ENCODE data around the gene ST6GALNAC2.

Gene ST6GALNAC2

DNA sequence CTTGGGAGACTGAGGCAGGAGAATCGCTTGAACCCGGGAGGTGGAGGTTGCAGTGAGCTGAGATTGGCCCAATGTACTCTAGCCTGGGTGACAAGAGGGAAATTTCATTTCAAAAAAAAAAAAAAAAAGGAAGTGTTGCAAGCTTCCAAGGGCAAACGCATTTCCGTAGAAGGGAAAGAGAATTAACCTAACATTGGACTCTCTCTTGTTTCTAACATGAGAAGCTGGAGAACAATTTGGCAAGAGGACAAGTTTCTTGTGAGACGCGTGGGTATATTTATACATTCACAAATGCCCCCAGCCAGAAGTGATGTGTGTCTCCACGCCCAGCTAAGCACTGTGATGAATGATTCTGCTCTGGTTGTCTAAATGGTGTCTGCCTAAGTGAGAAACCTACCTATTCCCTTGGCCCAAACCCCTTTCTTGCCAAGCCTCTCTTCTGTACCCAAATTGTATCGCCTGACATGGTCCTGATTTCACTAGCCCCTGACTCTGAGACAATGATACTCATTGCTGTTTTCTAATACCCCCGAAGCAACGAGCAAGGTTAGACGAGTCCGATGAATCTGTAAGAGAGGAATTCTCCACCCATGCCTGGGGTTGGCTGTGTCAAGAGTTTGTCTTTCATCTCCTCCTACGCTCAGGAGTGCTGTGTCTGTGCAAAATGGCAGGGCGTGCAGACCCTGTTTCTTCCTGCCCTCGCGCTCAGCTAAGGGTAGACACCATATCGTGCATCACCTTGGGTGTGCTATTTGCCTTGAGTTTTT lies 14.2 kb upstream of the ST6GALNAC2 start:
- DNase-seq: no peak

DNA sequence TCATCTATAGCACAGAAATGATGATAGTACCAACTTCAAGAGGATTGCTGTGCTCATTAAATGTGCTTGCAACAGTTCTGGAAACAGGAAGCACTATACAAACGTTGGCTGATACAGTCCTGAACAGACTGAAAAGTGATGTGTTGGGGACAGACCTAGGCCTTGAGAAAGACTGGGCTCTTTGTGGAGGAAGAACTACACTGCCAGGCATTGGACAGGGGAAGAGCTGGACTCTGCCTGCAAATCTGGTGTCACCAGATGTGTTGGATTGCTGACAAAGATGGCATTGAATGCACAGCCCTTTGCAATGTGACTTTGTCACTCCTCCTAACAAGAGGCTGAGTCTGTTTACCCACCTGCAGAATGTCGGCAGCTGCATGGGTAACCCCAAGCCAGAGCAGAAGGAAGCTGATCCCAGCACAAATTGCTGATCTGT lies 12.4 kb upstream of the ST6GALNAC2 start:
- no peak for DNase-seq

DNA sequence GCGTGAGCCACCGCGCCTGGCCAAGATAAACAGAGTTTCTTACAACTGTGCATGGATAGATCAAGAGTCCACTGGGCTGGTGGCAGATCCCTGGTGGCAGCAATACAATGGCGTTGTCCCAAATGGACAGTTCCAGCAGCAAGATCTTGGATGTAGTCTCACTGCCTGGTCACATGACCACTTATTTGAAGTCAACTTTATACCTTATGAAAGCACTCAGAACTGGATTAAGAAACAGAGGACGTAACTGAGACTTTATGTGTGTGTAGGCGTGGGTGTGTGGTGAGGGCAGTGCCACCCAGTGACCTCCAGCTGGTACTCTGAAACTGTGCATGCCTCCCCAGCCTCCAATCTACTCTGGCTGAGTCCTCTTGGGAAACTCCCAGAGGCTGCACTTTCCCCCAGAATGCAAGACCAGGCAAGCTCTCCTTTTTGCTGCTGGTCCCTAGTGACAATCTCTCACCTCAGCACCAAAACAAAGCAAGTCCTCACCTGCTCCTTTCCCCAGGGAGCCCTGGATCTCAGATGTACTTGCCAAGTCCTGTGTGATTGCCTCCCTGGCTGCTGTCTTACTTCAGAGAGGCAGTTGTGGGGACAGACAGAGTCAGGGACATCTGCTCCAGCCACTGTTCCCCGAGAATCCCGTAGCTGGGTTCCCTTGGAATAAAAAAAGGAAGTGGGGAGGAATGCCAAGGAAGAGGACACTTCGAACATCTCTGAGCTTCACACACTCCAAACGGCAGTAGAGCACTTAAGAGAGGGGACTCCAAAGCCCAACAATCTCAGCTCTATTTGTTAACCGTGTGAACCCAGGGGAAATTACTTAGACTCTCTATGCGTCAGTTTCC lies 11.7 kb upstream of the ST6GALNAC2 start:
- peak; percentile 88 for DNase-seq

DNA sequence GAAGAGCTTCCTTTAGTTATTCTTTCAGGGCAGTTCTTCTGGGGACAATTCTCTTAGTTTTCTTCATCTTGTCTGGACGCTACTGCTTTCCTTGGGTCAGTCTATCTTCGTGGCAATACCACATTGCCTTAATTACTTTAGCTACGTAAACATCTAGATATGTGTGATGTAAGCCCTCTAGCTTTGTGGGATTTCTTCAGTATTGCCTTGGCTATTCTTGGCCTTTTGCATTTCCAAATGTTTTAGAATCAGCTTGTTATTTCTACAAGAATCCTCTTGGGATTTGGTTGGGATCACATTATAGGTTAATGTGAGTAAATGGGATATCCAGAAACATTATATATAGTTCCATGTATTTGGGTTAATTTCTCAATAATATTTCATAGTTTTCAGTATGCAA lies 9.0 kb upstream of the ST6GALNAC2 start:
- no peak for DNase-seq

DNA sequence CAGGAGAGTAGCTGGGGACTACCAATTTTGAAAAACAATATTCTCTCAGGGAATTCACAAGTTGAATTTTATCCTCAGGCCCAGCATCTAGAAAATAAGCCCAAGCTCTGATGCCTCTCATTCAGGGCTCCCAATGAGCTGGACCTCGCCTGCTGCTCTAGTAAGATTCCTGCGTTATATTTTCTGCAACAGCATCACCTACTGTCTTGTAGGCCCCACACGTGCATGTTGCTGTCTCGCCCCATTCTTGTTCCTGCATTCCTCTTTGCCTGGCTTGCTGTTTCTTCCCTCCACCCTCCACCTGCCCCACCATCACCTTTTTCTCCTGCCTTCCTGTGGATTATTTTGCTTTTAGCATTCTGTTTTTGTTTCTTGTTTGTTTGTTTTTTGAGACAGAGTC lies 8.3 kb upstream of the ST6GALNAC2 start:
- DNase-seq: no peak

DNA sequence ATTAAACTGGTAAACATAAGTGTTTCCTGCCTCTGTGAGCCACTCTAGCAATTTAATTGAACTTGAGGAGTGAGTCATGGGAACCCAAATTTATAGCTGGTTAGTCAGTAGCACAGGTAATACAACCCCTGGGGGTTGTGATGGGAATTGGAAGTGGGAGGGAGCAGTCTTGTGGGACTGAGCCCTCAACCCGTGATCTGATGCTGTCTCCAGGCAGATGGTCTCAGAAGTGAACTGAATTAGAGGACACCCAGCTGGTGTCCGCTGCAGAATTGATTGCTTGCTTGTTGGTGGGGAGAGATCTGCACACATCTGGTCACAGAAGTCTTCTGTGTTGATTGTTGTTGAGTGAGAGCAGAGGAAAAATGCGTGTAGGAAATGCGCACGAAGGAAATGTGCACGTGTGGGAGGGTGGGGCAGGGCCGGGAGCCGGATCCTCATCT lies 7.7 kb upstream of the ST6GALNAC2 start:
- DNase-seq: no peak

DNA sequence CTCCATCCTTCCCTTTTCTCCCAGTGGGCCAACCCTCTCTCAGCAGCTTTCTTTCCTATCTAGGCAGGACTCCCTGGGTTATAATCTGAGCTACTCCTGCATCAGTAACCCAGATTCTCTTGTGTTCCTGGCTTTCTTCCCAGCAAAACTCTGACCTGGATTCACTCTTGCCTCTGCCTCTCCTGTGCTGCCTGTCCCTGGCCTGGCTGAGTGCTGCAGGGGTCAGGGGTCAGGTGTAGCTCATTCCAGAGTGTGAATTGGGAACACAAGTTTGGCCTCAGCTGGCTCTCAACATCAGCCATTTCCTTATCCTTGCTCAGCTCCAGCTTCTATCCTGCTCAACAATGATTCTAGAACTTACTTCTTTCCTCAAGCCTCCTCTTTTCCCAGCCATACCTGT lies 2.5 kb upstream of the ST6GALNAC2 start:
- DNase-seq: no peak

DNA sequence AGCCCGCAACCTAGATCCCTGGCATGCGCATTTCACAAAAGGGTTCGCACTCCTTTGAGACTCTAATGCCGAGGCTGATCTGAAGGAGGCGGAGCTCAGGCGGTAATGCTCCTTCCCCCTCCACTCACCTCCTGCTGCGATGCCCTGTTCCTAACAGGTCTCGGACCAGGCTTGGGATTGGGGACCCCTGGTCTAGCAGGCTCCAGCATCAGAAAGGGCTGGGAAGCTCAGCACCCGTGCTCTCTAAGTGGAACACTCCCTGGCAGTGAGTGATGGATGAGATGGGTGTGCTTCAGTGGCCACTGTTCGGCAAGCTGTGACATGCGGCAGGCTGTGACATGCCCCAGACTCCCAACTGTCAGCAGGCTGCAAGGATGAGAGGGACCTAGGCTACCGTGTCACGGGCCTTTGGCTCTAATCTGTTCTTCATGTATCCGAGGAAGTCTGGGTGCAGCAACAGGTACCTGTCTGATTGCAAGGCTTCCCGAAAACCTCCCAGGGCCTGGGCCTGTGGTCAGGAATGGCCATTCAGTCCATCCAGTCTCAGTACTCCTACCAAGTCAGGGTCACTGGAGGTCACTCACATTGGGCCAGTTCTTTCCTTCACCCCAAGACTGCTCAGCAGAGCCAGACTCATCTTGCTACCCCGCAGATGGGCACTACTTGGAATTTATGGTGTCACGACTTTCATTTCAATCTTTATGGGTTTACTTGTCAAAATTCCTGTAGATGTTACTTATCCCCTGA lies 1.3 kb upstream of the ST6GALNAC2 start:
- peak; percentile 94 for DNase-seq

DNA sequence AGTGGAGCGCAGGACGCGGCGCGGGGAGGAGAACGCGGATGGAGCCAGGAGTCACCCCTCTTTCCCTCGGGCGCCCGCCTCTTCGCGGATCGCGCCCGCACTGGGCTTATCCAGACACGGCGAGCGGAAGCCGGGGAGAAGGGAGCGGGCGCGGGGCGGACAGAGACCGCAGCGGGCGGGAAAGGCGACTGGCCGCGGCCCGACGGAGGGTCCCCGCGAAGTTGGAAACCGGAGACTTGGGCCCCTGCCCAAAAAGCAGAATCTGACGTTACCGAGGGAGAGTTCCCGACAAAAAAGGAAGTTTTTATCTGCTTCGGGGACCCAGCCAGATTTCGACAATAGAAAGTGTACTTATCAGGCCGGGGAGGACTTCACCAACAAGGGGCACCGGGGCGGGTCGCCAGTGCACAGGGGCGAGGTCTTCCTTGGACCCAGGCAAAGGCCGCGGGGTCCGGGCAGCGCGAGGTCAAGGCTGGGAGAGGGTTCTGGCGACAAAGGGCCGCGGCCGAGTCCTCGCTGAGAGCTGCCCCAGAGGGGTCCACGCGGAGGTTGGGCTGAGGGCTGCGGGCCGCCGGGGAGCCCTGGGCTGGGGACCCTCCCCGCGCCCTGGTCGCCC lies 519 bp downstream of the ST6GALNAC2 start:
- no peak for DNase-seq

DNA sequence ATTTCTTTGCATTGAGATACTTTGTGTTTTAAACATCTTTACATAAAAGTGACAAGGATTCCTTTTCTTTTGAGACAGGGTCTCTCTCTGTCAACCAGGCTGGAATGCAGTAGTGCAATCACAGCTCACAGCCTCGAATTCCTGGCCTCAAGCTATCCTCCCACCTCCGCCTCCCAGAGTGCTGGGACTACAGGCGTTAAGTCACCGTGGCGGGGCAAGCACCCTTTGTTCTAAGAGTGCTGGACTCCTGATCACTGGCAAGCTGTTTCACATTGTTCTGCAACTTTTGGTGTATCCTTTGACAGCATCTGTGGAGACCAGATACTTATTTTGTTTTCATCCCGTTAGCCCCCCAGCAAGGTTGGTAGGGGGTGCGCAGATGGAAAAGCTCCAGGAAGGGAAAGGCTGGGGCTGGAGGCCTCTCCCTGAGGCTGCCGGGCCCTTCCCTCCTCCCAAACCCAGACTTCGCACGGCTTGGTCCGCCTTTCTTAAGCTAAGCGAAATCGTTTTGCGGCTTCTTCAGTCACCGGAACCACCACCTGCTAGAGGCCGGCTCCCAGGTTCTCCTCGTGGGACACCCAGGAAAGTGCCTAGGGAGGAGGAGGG lies 1.1 kb downstream of the ST6GALNAC2 start:
- no peak for DNase-seq

DNA sequence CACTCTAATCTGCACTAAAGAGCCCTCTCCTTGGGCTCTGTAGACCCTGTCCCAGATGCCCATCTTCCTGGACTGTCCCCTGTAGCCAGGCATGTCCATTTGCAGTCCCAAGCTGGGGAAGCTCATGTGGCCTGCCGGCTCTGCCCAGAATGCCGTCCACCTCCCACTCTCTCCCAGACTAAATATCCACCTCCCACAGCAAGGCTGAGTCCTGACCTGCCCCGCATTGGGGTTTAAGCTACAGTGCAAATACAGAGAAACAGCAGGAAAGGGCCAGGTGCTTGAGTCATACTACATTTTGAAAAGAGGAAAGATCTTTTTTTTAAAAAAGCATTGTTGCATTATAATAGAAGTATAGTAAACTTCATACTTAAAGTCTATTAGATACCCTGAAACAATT lies 3.0 kb downstream of the ST6GALNAC2 start:
- no peak for DNase-seq

DNA sequence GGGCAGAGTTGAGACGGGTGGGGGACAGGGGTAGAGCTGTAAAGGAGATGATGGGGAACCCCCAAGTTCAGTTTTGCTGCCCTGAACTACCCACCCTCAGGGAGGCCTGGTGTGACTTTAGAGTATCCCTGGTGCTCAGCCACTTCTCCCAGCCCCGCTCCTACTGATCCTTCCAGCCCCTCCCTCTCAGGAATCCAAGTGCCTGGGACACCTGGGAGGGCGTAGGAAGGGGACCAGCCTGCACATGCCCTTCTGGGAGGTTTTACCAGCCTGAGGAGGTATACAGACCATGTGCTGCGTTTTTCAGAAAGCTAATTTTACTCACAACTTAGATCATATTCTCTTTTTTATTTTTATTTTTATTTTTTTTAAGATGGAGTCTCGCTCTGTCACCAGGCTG lies 4.1 kb downstream of the ST6GALNAC2 start:
- DNase-seq: no peak

DNA sequence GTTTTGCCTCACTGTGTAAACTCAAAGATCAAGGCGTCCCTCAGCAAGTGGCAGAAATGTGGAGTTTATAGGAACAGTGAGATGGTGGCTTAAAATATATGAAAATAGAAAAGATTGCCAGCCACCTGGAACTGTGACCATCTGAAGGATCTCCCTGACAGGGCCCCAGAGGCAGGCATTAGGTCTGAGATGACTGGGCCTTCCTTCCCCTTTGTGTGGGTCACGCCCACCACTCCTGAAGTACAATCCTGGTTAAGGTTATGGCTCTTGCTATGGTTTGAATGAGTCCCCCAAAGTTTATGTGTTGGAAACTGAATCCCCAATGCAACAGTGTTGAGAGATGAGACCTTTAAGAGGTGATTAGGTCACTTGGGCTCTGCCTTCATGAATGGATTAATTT lies 6.4 kb downstream of the ST6GALNAC2 start:
- no peak for DNase-seq

DNA sequence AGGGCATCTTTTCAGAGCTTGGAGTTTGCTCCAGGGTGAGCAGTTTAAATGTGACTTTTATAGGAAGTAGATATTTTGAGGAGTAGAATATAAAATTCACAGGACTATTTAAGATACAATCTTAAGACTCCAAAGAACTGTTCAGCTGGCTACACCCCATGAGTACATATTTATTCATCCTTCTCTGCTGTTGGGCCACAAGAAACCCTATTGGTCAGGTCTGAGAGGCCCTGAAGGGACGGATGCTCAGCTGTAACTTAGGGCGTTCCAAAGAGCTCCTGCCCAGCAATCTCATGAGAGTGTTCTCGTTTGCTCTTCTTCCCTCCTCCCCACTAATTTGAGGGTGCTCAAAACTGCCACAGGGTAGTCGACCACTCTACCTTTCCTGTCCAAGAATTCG lies 7.3 kb downstream of the ST6GALNAC2 start:
- DNase-seq: no peak

DNA sequence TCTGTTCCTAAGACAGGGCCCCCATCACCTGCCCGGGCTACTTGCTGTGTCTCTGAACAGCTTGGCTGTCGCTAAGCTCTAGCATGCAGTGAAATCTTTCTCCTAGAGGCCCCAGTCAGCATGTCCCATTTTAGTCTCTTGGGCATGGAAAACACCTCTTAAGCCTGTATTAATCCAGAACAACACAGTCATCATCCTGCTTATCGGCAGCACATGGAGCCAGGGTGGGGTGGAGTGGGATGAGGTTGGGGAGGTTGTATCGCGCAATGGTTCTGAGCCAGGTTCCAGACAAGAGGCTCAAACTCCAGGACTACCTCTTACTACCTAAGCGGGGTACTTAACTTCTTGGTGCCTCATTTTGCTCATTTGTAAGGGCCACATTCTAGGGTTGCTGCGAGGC lies 7.8 kb downstream of the ST6GALNAC2 start:
- DNase-seq: no peak

DNA sequence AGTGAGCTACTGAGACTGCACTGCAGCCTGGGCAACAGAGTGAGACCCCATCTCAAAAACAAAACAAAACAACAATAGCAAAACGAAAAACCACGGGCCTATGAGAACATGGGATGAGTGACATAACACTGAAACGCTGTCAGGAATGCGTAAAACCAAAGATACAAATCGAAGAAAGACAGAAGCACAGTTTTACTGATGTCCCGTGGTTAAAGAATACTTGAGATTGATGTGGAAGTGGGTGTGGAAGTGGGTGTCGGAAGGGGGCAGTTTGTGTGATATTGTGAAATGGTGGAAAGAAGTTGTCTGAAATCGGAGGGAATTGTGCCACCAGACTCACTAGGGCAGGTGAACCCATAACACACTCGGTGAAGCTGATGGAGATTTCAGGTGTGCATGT lies 9.5 kb downstream of the ST6GALNAC2 start:
- no peak for DNase-seq

DNA sequence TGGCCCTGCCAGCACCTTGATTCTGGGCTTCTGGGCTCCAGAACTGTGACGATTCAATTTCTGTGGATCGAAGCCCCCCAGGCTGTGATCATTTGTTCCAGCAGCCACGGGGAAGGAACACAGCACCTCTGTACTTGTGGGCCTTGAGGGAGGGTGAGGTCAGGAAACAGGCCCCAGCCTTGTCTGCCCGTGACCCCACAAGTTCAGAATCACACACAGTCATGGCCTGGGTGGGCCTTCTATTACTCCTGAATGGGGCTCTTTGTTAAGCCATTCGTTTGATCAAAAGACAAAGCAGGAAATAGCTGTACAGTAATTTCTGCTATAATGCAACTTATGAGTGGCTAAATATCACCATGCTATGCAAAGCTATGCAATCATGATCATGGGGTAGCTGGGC lies 10.1 kb downstream of the ST6GALNAC2 start:
- no peak for DNase-seq

DNA sequence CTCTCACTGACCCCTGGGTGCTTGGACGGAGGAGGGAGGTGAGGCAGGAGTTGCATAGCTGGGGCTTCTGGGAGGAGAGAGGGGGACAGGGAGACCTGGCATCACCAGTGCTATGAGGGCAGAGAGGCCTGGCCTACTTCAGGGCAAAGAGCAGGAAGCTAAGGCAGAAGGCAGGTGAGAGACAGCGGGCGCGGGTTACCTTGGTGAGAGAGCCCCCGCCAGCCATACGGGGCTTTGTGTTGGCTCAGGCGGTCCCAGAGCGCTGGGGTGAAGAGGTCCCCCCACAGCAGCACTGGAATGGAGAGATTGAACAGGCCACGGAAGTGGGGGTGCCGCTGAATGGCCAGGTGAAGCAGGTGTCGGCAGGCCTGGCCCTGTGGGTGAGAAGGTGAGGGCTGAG lies 11.5 kb downstream of the ST6GALNAC2 start:
- no peak for DNase-seq

DNA sequence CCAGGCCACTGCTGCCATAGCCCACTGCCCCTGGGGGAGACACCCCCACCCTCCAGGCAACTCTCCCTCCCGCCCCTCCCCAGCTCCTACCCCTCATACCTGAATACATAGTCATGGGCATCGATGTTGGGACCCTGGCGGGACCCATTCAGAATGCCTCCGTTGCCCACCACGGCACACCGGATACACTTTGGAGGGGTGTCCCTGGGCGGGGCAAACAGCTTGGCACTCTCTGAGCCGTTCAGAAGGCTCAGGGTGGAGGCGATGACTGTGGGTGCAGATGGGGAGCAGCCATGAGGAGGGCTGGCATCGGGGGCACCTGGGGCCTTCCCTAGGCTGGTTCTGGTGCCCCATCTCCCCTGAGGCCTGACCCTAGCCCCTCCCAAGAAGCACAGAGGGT lies 12.6 kb downstream of the ST6GALNAC2 start:
- no peak for DNase-seq

DNA sequence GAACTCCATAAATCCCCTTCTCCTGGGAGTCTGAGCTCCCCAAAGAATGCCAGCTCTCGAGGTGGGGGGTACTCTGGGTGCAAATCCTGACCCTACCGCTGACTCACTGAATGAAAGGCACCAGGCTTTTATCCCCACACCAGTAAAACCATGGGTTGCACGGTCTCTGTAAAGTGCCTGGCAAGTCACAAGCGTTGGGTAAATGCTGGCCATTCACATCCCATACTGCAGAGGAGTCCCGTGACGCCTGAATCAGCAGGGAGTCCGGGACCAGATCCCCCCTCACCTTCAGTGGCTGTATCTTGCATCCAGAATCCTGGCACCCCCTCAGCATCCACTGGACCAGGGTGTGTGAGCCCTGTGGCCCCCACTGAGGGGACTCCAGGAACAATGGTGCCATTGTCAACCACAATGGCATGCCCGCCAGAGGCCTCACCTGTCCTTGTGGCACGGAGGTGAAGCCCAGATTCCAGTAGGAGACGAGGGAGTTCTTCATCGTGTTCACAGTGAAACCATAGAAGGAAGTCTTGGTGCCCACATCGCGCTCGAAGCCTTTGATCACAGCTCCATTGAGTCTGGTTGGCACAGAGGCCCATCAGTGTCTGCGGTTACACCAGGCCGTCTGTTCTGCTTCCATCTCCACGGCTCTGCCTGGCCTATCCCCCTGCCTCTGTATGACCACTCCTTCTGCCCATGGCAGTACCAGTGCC lies 13.3 kb downstream of the ST6GALNAC2 start:
- DNase-seq: no peak

DNA sequence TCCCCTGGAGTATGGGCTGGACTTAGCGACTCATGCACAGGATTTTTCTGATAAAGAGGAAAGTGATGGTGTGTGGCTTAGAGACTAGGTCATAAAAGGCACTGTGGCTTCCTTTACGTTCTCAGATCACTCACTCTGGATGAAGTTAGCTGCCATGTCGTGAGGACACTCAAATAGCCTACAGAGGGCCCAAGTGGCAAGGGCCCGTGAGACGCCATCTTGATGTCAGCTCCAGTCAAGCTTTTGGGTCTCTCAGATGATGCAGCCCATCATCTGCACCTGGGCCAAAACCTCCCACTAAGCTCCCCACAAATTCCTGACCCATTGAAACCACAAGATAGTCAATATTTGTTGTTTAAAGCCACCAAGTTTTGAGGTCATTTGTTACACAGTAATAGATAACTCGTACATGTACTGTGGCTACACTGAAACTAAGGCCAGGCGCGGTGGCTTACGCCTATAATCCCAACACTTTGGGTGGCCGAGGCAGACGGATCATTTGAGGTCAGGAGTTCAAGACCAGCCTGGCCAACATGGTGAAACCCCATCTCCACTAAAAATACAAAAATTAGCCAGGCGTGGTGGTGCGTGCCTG lies 14.7 kb downstream of the ST6GALNAC2 start:
- no peak for DNase-seq

DNA sequence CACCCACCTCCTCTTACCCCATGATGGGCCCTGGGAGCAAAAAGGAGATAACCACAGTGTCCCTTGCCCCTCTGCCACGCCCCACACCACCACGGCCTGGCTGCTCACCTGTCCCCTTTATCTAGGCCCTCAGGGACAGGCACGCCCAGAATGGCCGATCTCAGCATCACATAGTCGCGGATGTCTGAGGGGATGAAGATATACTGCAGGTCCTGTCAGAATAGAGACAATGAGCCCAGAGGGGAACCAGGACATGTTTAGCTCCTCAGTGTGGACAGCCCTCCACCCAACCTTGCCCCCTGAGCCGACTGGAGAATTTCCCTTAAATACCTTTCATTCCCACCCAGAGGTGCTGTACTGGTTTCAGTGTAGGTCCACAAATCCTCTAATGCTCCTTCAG lies 15.2 kb downstream of the ST6GALNAC2 start:
- no peak for DNase-seq

Data from NCI-H187 treated with DMSO at 0.1 percent for 48 hours (cell line).